BLaER1 (cell line): ENCODE results near the gene GNAT2.
A peak's percentile ranks its signal among the peaks of the same experiment; 100 is the strongest.

ENCODE experiments used
- H3K27ac ChIP-seq: shearing (Covaris generic); formaldehyde crosslinking; 2 replicates; pipeline ENCODE4 v1.8.1; 2022
- H3K27me3 ChIP-seq: shearing (Covaris generic); formaldehyde crosslinking; 2 replicates; pipeline ENCODE4 v1.8.1; 2022
- H3K36me3 ChIP-seq: shearing (Covaris generic); formaldehyde crosslinking; 2 replicates; pipeline ENCODE4 v1.8.1; 2022
- H3K4me1 ChIP-seq: shearing (Covaris generic); formaldehyde crosslinking; 2 replicates; pipeline ENCODE4 v1.8.1; 2022
- H3K4me2 ChIP-seq: shearing (Covaris generic); formaldehyde crosslinking; 2 replicates; pipeline ENCODE4 v1.8.1; 2022
- H3K4me3 ChIP-seq: shearing (Covaris generic); formaldehyde crosslinking; 2 replicates; pipeline ENCODE4 v1.8.1; 2022
- H3K9ac ChIP-seq: shearing (Covaris generic); formaldehyde crosslinking; 2 replicates; pipeline ENCODE4 v1.8.1; 2022
- H3K9me3 ChIP-seq: shearing (Covaris generic); formaldehyde crosslinking; 2 replicates; pipeline ENCODE4 v1.8.1; 2022
- H4K20me1 ChIP-seq: shearing (Covaris generic); formaldehyde crosslinking; 2 replicates; pipeline ENCODE4 v1.8.1; 2022
- Cebpa-rat ChIP-seq: shearing (Covaris generic); IDR thresholded peaks from 2 replicates; pipeline ENCODE4 v1.8.1; 2022

Gene GNAT2

DNA sequence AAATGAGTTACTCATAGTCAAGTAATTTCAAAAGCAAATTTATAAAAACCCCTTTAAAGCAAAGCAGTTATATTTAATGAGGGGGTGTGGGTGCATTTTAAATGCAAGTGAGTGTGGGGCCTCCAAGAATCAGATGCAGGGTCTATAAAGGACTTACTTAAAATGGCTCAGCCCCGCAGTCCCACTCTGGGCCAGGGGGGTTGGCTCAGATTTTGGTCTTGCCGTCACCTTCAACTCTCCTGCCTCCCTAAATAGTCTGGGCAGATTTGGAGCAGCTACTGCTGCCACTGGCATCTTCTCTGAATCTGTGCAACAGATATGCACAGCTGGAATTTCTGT, 16.4 kb upstream of the GNAT2 start:
- TF ChIP-seq Cebpa-rat: no peak
- Histone ChIP-seq H3K4me3 (no peak overlapping the region), H3K27ac (no peak overlapping the region), H3K9ac (no peak overlapping the region), H3K4me2 (no peak overlapping the region), H3K27me3 (no peaks in the 10 kb centered on the region), H3K4me1 (peaks cover 37% of the 10 kb centered on the region), H3K9me3 (no peaks in the 10 kb centered on the region), H3K36me3 (peaks cover 20% of the 10 kb centered on the region), H4K20me1 (0 out of 2 replicates have a peak, but pooled peaks cover 13% of the 10 kb centered on the region)

DNA sequence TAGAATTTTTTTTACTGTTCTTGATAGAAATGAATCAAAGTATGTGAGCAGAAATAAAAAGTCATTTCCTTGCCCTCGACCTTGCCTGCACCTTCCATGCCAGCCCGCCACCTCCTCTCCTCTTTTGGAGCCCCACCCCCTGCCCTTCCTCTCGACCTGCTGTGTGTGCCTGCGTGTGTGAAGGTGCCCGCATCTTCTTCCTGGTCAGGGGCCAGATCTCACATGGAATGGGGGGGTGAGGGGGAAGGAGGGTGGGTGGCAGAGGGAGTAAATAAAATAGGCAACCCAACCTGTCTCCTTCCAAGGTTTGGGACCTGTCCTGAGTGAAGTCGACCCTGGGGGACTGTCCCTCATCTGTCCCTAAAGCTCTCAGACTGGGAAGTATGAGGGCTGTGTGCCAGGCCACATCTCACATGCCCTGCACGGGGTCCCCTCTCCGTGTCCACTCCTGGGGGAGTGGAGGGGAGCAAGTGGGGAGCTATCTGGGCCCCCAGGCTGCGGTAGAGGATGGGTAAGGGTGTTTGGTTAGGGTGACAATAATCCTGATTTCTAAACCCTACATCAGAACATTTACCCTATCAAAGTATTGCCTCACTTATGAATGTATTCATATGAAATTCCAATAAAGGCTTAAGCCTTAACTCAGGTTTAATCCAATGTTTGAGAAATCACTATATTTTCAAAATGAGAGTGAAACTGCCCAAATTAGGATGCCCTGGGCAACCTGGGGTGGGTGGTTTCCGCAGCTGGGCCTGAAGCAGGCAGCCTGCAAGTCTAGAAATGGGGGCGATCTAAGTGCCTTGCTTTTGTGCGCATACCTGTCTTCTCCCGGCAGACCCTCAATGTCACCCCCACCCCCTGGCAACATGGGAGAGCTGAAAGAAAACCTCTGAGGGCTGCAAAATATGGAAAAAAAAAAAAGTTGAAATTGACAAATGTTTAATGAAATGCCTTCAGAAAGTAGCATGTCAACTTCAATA, 15.6 kb upstream of the GNAT2 start:
- Histone ChIP-seq H3K4me1 (peaks cover 32% of the 10 kb centered on the region), H4K20me1 (0 out of 2 replicates have a peak, but pooled peaks cover 15% of the 10 kb centered on the region), H3K4me3 (no peak overlapping the region), H3K27ac (no peak overlapping the region), H3K27me3 (no peaks in the 10 kb centered on the region), H3K9ac (no peak overlapping the region), H3K36me3 (peaks cover 26% of the 10 kb centered on the region), H3K9me3 (no peaks in the 10 kb centered on the region), H3K4me2 (no peak overlapping the region)
- no peak for TF ChIP-seq Cebpa-rat

GRCh38 chr1:109634292-109634691, 14.9 kb upstream of the GNAT2 start:
- Histone ChIP-seq H4K20me1 (peaks cover 21% of the 10 kb centered on the region; the same call in 1 of the 2 replicates), H3K27ac (no peak overlapping the region), H3K4me3 (no peak overlapping the region), H3K36me3 (peaks cover 33% of the 10 kb centered on the region), H3K27me3 (no peaks in the 10 kb centered on the region), H3K4me2 (no peak overlapping the region), H3K9ac (no peak overlapping the region), H3K9me3 (no peaks in the 10 kb centered on the region), H3K4me1 (peaks cover 30% of the 10 kb centered on the region)
- no peak for TF ChIP-seq Cebpa-rat

DNA sequence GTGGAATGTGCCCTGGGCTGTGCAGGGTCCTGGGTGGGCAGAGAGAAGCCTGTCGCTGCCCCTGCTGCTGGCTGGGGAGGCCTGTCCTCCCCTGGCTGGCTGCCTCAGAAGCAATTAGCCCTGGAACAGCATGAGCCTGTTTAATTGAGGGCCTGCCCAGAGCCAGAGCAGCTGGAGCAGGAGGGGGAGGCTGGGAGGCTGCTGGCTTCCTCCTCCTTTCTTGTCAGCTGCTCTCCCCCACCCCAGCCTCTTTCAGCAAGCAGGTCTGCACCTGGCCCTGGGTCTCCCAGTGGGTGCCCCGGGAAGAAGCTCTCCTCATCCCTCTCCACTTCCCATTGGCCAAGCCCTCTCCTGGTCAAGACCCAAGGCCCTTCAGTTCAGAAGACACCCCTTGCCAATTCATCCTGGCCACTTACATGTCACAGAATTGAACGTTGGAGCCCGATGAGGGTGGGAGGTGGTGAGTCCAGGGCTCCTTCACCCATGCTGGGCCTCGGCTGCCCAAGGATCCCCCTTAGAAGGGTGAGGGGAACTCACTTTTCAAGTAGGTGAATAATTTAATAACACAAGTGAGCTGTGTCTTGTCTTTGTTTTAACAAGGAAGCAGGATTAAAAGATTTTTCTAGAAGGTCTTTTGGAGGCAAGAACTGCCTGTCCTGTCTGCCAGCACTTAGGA, 13.4 kb upstream of the GNAT2 start:
- Histone ChIP-seq H3K9ac (peak overlapping the region; percentile 27; the same call in 1 of the 2 replicates), H3K4me3 (no peak overlapping the region), H3K36me3 (peaks cover 48% of the 10 kb centered on the region), H4K20me1 (peaks cover 34% of the 10 kb centered on the region), H3K27me3 (no peaks in the 10 kb centered on the region), H3K27ac (no peak overlapping the region), H3K4me1 (peaks cover 45% of the 10 kb centered on the region), H3K9me3 (no peaks in the 10 kb centered on the region), H3K4me2 (peak overlapping the region; percentile 22; the same call in 1 of the 2 replicates)
- no peak for TF ChIP-seq Cebpa-rat

DNA sequence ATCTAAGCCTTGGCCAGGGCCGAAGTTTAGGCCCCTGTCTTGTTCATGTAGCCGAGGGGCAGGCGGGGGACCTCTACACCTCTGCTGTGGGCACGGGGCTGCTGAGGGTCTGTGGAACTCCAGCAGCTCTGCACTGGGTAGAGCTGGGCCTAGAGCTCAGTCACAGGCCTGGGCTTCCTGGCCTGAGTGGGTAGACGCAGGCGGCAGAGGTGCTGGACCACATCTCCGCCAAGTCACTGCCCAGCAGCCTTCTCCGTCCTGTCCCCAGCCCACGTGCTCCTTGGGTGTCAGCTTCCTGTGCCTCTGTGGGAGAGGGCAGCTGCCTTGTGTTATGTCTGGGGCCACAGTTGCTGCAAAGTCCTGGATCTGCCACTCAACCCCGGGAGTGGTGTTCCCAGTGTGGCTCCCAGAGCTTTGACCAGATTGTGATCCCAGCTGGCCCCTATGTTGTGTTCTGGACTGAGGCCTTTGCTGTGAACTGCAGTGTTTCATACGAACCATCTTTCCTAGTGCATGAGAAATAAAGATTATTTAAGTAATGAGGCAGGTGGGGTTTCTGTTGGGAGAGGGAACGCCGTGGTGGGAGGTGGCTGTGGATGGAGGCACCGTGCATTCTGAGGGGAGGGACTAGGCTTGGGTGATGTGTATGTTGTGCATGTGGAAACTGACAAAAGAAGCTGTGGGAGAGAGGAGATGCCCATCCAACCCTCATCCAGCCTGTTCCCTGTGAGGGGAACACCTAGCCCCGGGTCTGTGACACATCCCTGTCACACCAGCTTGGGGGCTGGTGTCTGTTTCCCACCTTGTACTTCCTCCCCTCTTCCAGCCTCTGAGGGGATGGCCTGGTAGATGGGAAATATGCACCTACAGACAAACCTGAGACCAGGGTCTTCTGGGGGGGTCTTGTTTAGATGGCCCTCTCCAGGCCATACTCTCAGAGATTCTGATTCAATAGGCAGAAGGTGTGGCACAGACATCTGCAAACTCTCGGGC, 12.4 kb upstream of the GNAT2 start:
- Histone ChIP-seq H3K9me3 (no peaks in the 10 kb centered on the region), H3K36me3 (peaks cover 58% of the 10 kb centered on the region), H3K4me1 (peaks cover 55% of the 10 kb centered on the region), H4K20me1 (peaks cover 44% of the 10 kb centered on the region), H3K27me3 (no peaks in the 10 kb centered on the region), H3K4me2 (peak overlapping the region; percentile 22; the same call in 1 of the 2 replicates), H3K27ac (0 out of 2 replicates have a peak overlapping the region, but pooled peaks have one; percentile 13), H3K4me3 (no peak overlapping the region), H3K9ac (peak overlapping the region; percentile 27; the same call in 1 of the 2 replicates)
- no peak for TF ChIP-seq Cebpa-rat

GRCh38 chr1:109630898-109631512, 11.6 kb upstream of the GNAT2 start:
- Histone ChIP-seq H3K27me3 (no peaks in the 10 kb centered on the region), H4K20me1 (peaks cover 53% of the 10 kb centered on the region), H3K4me1 (peaks cover 56% of the 10 kb centered on the region), H3K4me2 (no peak overlapping the region), H3K9me3 (no peaks in the 10 kb centered on the region), H3K9ac (no peak overlapping the region), H3K36me3 (peaks cover 66% of the 10 kb centered on the region), H3K4me3 (no peak overlapping the region), H3K27ac (0 out of 2 replicates have a peak overlapping the region, but pooled peaks have one; percentile 13)
- no peak for TF ChIP-seq Cebpa-rat

GRCh38 chr1:109630081-109630897, 10.9 kb upstream of the GNAT2 start:
- no peak for TF ChIP-seq Cebpa-rat
- H3K27me3 ChIP-seq: no peaks in the 10 kb centered on the region
- no peak overlapping the region for H3K9ac ChIP-seq
- peaks cover 62% of the 10 kb centered on the region for H3K4me1 ChIP-seq
- peaks cover 69% of the 10 kb centered on the region for H3K36me3 ChIP-seq
- peaks cover 60% of the 10 kb centered on the region for H4K20me1 ChIP-seq
- H3K9me3 ChIP-seq: no peaks in the 10 kb centered on the region
- no peak overlapping the region for H3K4me2 ChIP-seq
- H3K27ac ChIP-seq: no peak overlapping the region
- no peak overlapping the region for H3K4me3 ChIP-seq

- no peak for TF ChIP-seq Cebpa-rat
- H3K27ac ChIP-seq: no peak overlapping the region
- H4K20me1 ChIP-seq: peaks cover 68% of the 10 kb centered on the region
- H3K9me3 ChIP-seq: no peaks in the 10 kb centered on the region
- H3K4me3 ChIP-seq: no peak overlapping the region
- peaks cover 69% of the 10 kb centered on the region for H3K36me3 ChIP-seq
- H3K27me3 ChIP-seq: no peaks in the 10 kb centered on the region
- H3K9ac ChIP-seq: no peak overlapping the region
- H3K4me2 ChIP-seq: no peak overlapping the region
- peaks cover 64% of the 10 kb centered on the region for H3K4me1 ChIP-seq
Measured at GRCh38 chr1:109629372-109630030, 10.1 kb upstream of the GNAT2 start.
